Dendritic cell treated with granulocyte-macrophage colony-stimulating factor and Interleukin-4, amounts not matched to agents 40 ng/mL and 50 ng/mL, for 4 days (primary cell): ENCODE data around the gene BTLA.

Source experiments
- H3K27ac Mint-ChIP-seq: one replicate; pipeline ENCODE4 v1.8.0; 2022; ENCODE audit warnings: mild to moderate bottlenecking, mixed read lengths
- H3K27me3 Mint-ChIP-seq: one replicate; pipeline ENCODE4 v1.8.0; 2022; ENCODE audit warnings: mild to moderate bottlenecking, mixed read lengths
- H3K36me3 Mint-ChIP-seq: one replicate; pipeline ENCODE4 v1.8.0; 2022; ENCODE audit warnings: low read depth, mixed read lengths
- H3K4me1 Mint-ChIP-seq: one replicate; pipeline ENCODE4 v1.8.0; 2022; ENCODE audit warnings: low read depth, mixed read lengths
- H3K4me3 Mint-ChIP-seq: one replicate; pipeline ENCODE4 v1.8.0; 2022; ENCODE audit warnings: mild to moderate bottlenecking, moderate library complexity, mixed read lengths
- H3K9me3 Mint-ChIP-seq: one replicate; pipeline ENCODE4 v1.8.0; 2022; ENCODE audit warnings: mixed read lengths
- intact Hi-C: fragments of 100-400 bp; cut with micrococcal nuclease; formaldehyde crosslinking; loops from one replicate; pipeline ENCODE4 v1.15.0; 2022

Gene BTLA

GRCh38 chr3:112415390-112415789, 83.9 kb downstream of the BTLA start:
- Mint-ChIP-seq H3K4me1 (peaks cover 21% of the 10 kb centered on the region), H3K27me3 (no peaks in the 10 kb centered on the region), H3K36me3 (no peaks in the 10 kb centered on the region), H3K9me3 (no peaks in the 10 kb centered on the region), H3K27ac (no peak overlapping the region), H3K4me3 (no peak overlapping the region)
- intact Hi-C loops, result no loop called here
